Endothelial cell (in vitro differentiated cells): Measurements from ENCODE around the gene PSMB9. TPM values are rescaled to one million over a fixed set of nuclear protein-coding genes. Genes with fewer than 3 reads are reported as not detected.

Experiments
- DNase-seq: peaks from one replicate; pipeline ENCODE4 v3.0.0; 2021; ENCODE audit warnings: low spot score
- H3K27ac Mint-ChIP-seq: one replicate; pipeline ENCODE4 v1.8.0; 2021; ENCODE audit warnings: mixed read lengths, inconsistent platforms; ENCODE audit not compliant: unreplicated experiment
- H3K27me3 Mint-ChIP-seq: one replicate; pipeline ENCODE4 v1.8.0; 2021; ENCODE audit warnings: mild to moderate bottlenecking, moderate library complexity, mixed read lengths, inconsistent platforms; ENCODE audit not compliant: unreplicated experiment
- H3K36me3 Mint-ChIP-seq: one replicate; pipeline ENCODE4 v1.8.0; 2021; ENCODE audit warnings: mild to moderate bottlenecking, low read depth, mixed read lengths, inconsistent platforms; ENCODE audit not compliant: unreplicated experiment
- H3K4me1 Mint-ChIP-seq: one replicate; pipeline ENCODE4 v1.8.0; 2021; ENCODE audit warnings: mild to moderate bottlenecking, mixed read lengths, inconsistent platforms; ENCODE audit not compliant: unreplicated experiment
- H3K4me3 Mint-ChIP-seq: one replicate; pipeline ENCODE4 v1.8.0; 2021; ENCODE audit warnings: mild to moderate bottlenecking, mixed read lengths, inconsistent platforms; ENCODE audit not compliant: unreplicated experiment
- H3K9me3 Mint-ChIP-seq: one replicate; pipeline ENCODE4 v1.8.0; 2021; ENCODE audit warnings: mixed read lengths, inconsistent platforms; ENCODE audit not compliant: unreplicated experiment
- CTCF ChIP-seq: fragments of 200-600 bp; sonication (generic); IDR thresholded peaks from one replicate; pipeline ENCODE4 v1.5.0; 2021; ENCODE audit warnings: antibody characterized with exemption; ENCODE audit not compliant: unreplicated experiment
- total RNA-seq: library from RNA; stranded (reverse); fragmentation: NEBNext Ultra II Directional; extraction: Animal tissue kit (Norgen Biotek cat#: 25700); gene quantifications from one replicate; pipeline ENCODE4 v1.2.1, GENCODE V29; 2021; ENCODE audit not compliant: unreplicated experiment

Gene PSMB9
- total RNA-seq, 1 donor from 2014 or later, result not detected

- Mint-ChIP-seq H3K27ac (no peak overlapping the region), H3K36me3 (no peaks in the 10 kb centered on the region), H3K4me1 (peaks cover 7% of the 10 kb centered on the region), H3K4me3 (no peak overlapping the region), H3K27me3 (peaks cover 12% of the 10 kb centered on the region), H3K9me3 (no peaks in the 10 kb centered on the region)
- no peak for DNase-seq
- TF ChIP-seq CTCF, result no peak
These were observed 21.5 kb upstream of the PSMB9 start for GRCh38 chr6:32832535-32832934.

DNA sequence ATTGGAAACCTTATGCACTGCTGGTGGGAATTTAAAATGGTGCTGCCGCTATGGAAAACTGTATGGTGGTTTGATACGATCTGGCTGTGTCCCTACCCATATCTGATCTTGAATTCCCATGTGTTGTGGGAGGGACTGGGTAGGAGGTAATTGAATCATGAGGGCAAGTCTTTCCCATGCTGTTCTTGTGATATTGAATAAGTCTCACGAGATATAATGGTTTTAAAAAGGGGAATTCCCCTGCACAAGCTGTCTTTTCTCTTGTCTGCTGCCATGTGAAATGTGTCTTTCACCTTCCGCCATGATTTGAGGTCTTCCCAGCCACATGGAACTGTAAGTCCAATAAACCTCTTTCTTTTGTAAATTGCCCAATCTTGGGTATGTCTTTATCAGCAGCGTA is 20.3 kb upstream of the PSMB9 start:
- peaks cover 12% of the 10 kb centered on the region for H3K27me3 Mint-ChIP-seq
- H3K36me3 Mint-ChIP-seq, result no peaks in the 10 kb centered on the region
- H3K4me3 Mint-ChIP-seq, result no peak overlapping the region
- DNase-seq, result no peak
- H3K9me3 Mint-ChIP-seq, result no peaks in the 10 kb centered on the region
- H3K27ac Mint-ChIP-seq, result no peak overlapping the region
- no peak for TF ChIP-seq CTCF
- H3K4me1 Mint-ChIP-seq, result peaks cover 8% of the 10 kb centered on the region

DNA sequence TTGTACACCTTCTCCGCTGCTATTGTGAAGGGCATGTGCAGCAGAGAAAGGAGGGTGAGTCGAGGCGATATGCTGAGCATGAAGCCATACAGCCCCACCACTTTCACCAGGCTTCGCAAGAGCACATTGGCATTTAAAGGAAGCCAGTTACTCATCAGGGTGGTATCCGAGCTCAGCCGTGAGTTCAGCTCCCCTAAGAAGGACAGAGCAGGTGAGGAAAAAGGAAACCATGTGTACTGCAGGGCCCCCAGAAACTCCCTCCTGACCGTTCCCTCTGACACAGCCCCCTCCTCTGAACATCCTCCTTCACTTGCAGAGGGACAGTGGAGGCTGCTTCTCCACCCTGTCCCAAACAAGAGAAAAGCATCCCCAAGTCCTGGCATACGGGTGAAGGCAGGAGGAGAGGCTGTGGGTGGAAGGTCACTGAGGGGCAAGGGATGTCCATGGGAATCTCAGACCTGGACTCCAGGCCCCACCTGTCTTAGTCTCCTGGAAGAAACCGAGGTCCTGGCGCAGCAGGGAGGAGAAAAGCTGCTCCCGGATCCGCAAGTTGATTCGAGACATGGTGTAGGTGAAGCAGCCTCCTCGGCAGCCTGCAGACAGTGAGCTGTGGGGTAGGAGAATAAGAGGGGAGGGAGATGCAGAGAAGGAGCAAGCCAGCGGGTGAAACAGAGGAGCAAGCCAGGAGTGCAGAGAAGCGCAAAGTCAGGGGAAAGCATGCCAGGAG is 18.7 kb upstream of the PSMB9 start:
- no peak for TF ChIP-seq CTCF
- H3K4me3 Mint-ChIP-seq, result no peak overlapping the region

DNA sequence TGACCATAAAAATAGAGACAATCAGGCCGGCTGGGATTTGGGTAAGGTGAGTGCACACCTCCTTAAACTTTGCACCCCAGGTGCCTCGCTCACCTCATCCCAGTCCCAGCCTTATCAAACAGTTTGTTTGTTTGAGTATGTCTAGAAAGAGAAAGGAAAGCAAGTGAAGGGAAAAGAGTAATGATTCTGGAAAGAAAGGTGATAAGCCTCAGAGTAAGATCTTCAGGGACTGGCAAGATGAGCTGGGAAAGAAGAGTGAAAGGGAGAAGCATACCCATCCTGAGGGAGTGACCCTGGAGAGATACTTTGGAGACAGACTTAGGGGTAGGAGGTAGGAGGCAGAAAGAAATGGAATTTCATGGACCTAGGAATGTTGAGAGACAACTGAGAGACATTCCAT is 17.1 kb upstream of the PSMB9 start:
- no peak for DNase-seq
- TF ChIP-seq CTCF, result no peak
- peaks cover 8% of the 10 kb centered on the region for H3K4me1 Mint-ChIP-seq
- H3K4me3 Mint-ChIP-seq, result peak overlapping the region; percentile 87
- peaks cover 12% of the 10 kb centered on the region for H3K27me3 Mint-ChIP-seq
- no peaks in the 10 kb centered on the region for H3K36me3 Mint-ChIP-seq
- peak overlapping the region; percentile 34 for H3K27ac Mint-ChIP-seq
- no peaks in the 10 kb centered on the region for H3K9me3 Mint-ChIP-seq

More for the DNA sequence above, 18.7 kb upstream of the PSMB9 start:
- Mint-ChIP-seq H3K4me1 (peaks cover 8% of the 10 kb centered on the region), H3K27ac (no peak overlapping the region), H3K27me3 (peaks cover 12% of the 10 kb centered on the region), H3K36me3 (no peaks in the 10 kb centered on the region), H3K9me3 (no peaks in the 10 kb centered on the region)
- no peak for DNase-seq

GRCh38 chr6:32837651-32838113 is 16.3 kb upstream of the PSMB9 start:
- Mint-ChIP-seq H3K27me3 (peaks cover 11% of the 10 kb centered on the region), H3K36me3 (no peaks in the 10 kb centered on the region), H3K4me3 (peak overlapping the region; percentile 87), H3K4me1 (peaks cover 8% of the 10 kb centered on the region), H3K27ac (no peak overlapping the region), H3K9me3 (no peaks in the 10 kb centered on the region)
- no peak for DNase-seq
- no peak for TF ChIP-seq CTCF
